GM21786 (cell line): ENCODE results near the gene TPSB2.
"Not testable (repeated sequence)": the region's sequence is repeated elsewhere in the genome, so short reads cannot be mapped to it uniquely, and the experiment has no call there.

ENCODE experiments used
- ATAC-seq: cut with Tn5 transposase; IDR thresholded peaks from one replicate; pipeline ENCODE4 v1.9.1; 2021; ENCODE audit not compliant: unreplicated experiment

Gene TPSB2

GRCh38 chr16:1230084-1230470 lies at the start of gene TPSB2:
TSS of gene TPSB2 (minus strand) at chr16:1230184. CDS start at chr16:1229951, 233 bp downstream.
- ATAC-seq, result not testable (repeated sequence)

- ATAC-seq, result no peak
Observed at GRCh38 chr16:1279081-1279944, 49.3 kb upstream of the TPSB2 start.

- no peak for ATAC-seq
Observed at GRCh38 chr16:1278477-1278876, 48.5 kb upstream of the TPSB2 start.

GRCh38 chr16:1277617-1278282 lies 47.8 kb upstream of the TPSB2 start:
- ATAC-seq, result no peak

- ATAC-seq, result no peak
Observed at GRCh38 chr16:1277151-1277598, 47.2 kb upstream of the TPSB2 start.

- ATAC-seq, result no peak
Observed at GRCh38 chr16:1276580-1276878, 46.5 kb upstream of the TPSB2 start.

- ATAC-seq, result no peak
Observed at GRCh38 chr16:1275791-1276579, 46.0 kb upstream of the TPSB2 start.

GRCh38 chr16:1274767-1275166 lies 44.8 kb upstream of the TPSB2 start:
- ATAC-seq, result no peak

- no peak for ATAC-seq
Observed at GRCh38 chr16:1273816-1274215, 43.8 kb upstream of the TPSB2 start.

- ATAC-seq, result no peak
Observed at GRCh38 chr16:1272453-1273198, 42.6 kb upstream of the TPSB2 start.

GRCh38 chr16:1271724-1272413 lies 41.9 kb upstream of the TPSB2 start:
- not testable (repeated sequence) for ATAC-seq

- no peak for ATAC-seq
Observed at GRCh38 chr16:1271380-1271723, 41.4 kb upstream of the TPSB2 start.

GRCh38 chr16:1269418-1269817 lies 39.4 kb upstream of the TPSB2 start:
- ATAC-seq, result not testable (repeated sequence)

- ATAC-seq, result no peak
Observed at GRCh38 chr16:1265826-1266225, 35.8 kb upstream of the TPSB2 start.

- ATAC-seq, result no peak
Observed at GRCh38 chr16:1265090-1265630, 35.2 kb upstream of the TPSB2 start.

GRCh38 chr16:1264345-1265089 lies 34.5 kb upstream of the TPSB2 start:
- ATAC-seq, result no peak

- ATAC-seq, result no peak
Observed at GRCh38 chr16:1263591-1264344, 33.8 kb upstream of the TPSB2 start.

- ATAC-seq, result no peak
Observed at GRCh38 chr16:1262846-1263221, 32.9 kb upstream of the TPSB2 start.
